Measurements from ENCODE around the gene SRCIN1. TPM values are rescaled to one million over a fixed set of nuclear protein-coding genes. Genes with fewer than 3 reads are reported as not detected.

SRCIN1 gene
- total RNA-seq, 1 donor from 2014 or later: 8.4 TPM

DNA sequence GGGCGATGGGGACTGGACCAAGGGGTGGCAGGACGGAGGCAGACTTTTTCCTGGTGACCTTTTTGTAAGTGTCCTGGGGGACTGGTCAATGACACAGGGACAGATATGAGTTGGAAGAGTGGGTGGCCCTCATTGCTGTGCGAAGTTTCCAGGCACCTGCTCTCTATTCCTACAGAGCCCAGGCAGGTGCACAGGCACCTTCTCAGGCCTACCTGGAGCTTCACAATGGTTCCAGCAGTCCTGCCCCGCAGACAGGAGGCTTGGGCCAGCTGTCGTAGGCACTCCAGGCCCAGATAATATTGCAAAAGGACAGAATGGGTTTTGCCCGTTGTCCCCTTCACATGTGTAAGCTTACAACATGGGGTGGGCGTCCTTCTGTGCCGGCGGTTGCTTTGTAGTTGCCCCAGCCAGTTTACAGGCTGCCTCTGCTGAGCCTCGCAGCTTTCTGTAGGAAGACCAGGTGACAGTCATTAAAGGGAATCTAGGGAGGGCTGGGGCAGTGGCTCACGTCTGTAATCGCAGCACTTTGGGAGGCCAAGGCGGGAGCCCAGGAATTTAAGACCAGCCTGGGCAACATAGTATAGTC, 93.2 kb downstream of the SRCIN1 start:
- TF ChIP-seq, protein P1, sequence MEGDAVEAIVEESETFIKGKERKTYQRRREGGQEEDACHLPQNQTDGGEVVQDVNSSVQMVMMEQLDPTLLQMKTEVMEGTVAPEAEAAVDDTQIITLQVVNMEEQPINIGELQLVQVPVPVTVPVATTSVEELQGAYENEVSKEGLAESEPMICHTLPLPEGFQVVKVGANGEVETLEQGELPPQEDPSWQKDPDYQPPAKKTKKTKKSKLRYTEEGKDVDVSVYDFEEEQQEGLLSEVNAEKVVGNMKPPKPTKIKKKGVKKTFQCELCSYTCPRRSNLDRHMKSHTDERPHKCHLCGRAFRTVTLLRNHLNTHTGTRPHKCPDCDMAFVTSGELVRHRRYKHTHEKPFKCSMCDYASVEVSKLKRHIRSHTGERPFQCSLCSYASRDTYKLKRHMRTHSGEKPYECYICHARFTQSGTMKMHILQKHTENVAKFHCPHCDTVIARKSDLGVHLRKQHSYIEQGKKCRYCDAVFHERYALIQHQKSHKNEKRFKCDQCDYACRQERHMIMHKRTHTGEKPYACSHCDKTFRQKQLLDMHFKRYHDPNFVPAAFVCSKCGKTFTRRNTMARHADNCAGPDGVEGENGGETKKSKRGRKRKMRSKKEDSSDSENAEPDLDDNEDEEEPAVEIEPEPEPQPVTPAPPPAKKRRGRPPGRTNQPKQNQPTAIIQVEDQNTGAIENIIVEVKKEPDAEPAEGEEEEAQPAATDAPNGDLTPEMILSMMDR (conservative IDR thresholded peaks at IDR 0.05): no peak
- Mint-ChIP-seq H3K4me1 (peaks cover 30% of the 10 kb centered on the region), H3K36me3 (ENCODE audit: low read depth) (no peaks in the 10 kb centered on the region), H3K9me3 (no peaks in the 10 kb centered on the region), H3K27ac (ENCODE audit: unreplicated experiment) (no peak overlapping the region), H3K4me3 (peak overlapping the region; percentile 38), H3K27me3 (ENCODE audit: low read depth) (peaks cover 43% of the 10 kb centered on the region)
- no peak for DNase-seq (ENCODE audit: low read depth, low spot score)

DNA sequence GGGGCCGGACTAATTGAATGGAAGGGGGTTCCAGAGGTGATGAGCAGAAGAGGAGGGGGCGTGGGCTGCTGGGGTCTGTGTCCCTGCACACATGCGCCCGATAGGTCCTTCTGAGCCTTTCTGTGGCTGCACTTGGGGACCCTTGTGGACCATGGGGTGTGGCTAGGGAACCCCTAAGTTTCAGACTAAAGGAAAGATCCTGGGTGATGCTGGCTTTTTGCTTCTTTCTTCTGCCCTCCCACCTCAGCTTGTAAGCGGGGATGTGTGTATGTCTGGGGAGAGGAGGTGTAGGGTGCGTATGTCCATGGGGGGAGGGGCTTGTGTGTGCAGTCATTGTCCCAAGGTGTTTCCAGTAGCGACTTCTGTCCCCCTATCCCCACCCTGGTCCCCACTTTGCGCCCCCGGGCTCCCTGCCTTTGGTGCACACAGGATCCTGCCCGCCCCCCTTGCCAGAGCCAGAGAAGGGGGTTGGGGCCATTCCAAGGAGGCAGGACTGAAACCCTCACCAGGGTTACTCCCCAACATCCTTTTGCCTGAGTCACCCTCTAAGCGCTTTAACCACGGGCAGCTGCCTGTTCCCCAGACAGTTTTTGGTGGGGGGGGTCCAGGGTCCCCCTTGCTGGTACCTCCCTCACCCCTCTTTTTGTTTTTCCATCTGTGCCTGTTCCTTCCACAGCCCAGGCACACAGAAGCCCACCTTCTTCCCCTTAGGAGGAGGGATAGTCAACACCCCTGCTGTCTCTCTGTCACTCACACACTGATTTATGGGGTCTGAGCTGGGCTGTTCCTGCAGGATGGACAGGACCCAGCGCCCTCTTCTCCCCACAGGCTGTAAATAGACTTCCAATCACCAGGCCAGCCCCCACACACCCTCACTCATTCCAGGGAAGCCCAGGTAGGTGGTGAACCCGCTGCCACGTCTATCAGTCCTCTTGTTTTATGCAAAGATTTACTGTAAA, 94.3 kb downstream of the SRCIN1 start:
- TF ChIP-seq, protein P1 (conservative IDR thresholded peaks at IDR 0.05): no peak
- no peak for DNase-seq (ENCODE audit: low read depth, low spot score)
- Mint-ChIP-seq H3K36me3 (ENCODE audit: low read depth) (no peaks in the 10 kb centered on the region), H3K27ac (ENCODE audit: unreplicated experiment) (no peak overlapping the region), H3K27me3 (ENCODE audit: low read depth) (peaks cover 43% of the 10 kb centered on the region), H3K4me3 (peak overlapping the region; percentile 76), H3K9me3 (no peaks in the 10 kb centered on the region), H3K4me1 (peaks cover 34% of the 10 kb centered on the region)

DNA sequence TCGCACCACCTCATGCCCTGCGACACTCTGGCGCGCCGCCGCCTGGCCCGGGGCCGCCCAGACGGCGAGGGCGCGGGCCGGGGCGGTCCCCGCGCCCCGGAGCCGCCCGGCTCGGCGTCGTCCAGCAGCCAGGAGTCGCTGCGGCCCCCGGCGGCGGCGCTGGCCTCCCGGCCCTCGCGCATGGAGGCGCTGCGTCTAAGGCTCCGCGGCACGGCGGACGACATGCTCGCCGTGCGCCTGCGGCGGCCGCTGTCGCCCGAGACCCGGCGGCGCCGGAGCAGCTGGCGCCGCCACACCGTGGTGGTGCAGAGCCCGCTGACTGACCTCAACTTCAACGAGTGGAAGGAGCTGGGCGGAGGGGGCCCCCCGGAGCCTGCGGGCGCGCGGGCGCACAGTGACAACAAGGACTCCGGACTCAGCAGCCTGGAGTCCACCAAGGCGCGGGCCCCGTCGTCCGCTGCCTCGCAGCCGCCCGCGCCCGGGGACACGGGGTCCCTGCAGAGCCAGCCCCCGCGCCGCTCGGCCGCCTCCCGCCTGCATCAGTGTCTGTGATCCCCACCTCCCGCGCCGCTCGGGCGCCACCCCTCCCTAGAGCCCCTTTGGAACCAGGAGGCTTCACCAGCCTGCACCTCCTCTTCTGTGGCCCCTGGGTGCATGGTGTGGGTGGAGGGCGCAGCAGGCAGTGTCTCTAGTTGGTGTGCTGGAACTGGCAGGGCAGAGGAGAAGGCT, 95.2 kb downstream of the SRCIN1 start:
- H3K4me3 Mint-ChIP-seq: peak overlapping the region; percentile 70
- no peak overlapping the region for H3K27ac Mint-ChIP-seq (ENCODE audit: unreplicated experiment)
- H3K9me3 Mint-ChIP-seq: no peaks in the 10 kb centered on the region
- peaks cover 34% of the 10 kb centered on the region for H3K4me1 Mint-ChIP-seq
- TF ChIP-seq, protein P1 (conservative IDR thresholded peaks at IDR 0.05): no peak
- DNase-seq (ENCODE audit: low read depth, low spot score): peak; percentile 41
- H3K36me3 Mint-ChIP-seq (ENCODE audit: low read depth): no peaks in the 10 kb centered on the region
- peaks cover 43% of the 10 kb centered on the region for H3K27me3 Mint-ChIP-seq (ENCODE audit: low read depth)

DNA sequence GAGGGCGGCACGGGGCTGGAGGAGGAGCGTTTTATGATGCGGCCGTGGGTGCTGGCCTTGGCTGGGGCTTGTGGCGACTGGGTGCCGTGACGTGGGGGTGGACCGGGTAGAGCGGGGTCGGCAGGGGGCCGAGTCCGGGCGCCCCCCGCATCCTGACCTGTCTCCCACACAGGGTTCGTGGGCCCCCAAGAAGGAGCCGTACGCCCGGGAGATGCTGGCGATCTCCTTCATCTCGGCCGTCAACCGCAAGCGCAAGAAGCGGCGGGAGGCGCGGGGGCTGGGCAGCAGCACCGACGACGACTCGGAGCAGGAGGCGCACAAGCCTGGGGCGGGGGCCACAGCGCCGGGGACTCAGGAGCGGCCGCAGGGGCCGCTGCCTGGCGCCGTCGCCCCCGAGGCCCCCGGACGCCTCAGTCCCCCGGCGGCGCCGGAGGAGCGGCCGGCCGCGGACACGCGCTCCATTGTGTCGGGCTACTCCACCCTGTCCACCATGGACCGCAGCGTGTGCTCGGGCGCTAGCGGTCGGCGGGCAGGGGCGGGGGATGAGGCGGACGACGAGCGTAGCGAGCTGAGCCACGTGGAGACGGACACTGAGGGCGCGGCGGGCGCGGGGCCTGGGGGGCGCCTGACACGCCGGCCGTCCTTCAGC, 95.9 kb downstream of the SRCIN1 start:
- Mint-ChIP-seq H3K9me3 (no peaks in the 10 kb centered on the region), H3K4me1 (peaks cover 34% of the 10 kb centered on the region), H3K36me3 (ENCODE audit: low read depth) (no peaks in the 10 kb centered on the region), H3K4me3 (peak overlapping the region; percentile 94), H3K27me3 (ENCODE audit: low read depth) (peaks cover 43% of the 10 kb centered on the region), H3K27ac (ENCODE audit: unreplicated experiment) (peak overlapping the region; percentile 94)
- DNase-seq (ENCODE audit: low read depth, low spot score): peak; percentile 33
- TF ChIP-seq, protein P1 (conservative IDR thresholded peaks at IDR 0.05): no peak
